CD14-positive monocyte (primary cell): ENCODE results near the gene IGF2R. TPM values are rescaled to one million over a fixed set of nuclear protein-coding genes. Genes with fewer than 3 reads are reported as not detected.

Source experiments
- DNase-seq, 3 donors: peaks; one replicate each; pipeline ENCODE4 v3.0.0-alpha.2; 2011 to 2022
- H2AFZ ChIP-seq: 2 replicates; pipeline ENCODE4 v1.6.0; 2012; ENCODE audit warnings: mild to moderate bottlenecking, low read depth, low read length, inconsistent platforms; ENCODE audit not compliant: insufficient read depth, poor library complexity, severe bottlenecking
- H3K27ac ChIP-seq, 2 donors: 1 replicate in 1 of 2; 2 replicates in 1 of 2; pipeline ENCODE4 v1.5.1; 2012 to 2013; ENCODE audit warnings: low read length in 2 of 2, control low read depth in 1 of 2, inconsistent platforms in 1 of 2, low read depth in 1 of 2, mild to moderate bottlenecking in 1 of 2
- H3K27me3 ChIP-seq, 2 donors: one replicate each; pipeline versions ENCODE4 v1.6.0 to v1.6.1; 2011 to 2013; ENCODE audit warnings: low read length in 2 of 2; ENCODE audit not compliant: control insufficient read depth in 2 of 2, insufficient read depth in 2 of 2
- H3K36me3 ChIP-seq, 2 donors: replicated peaks in 1 of 2; 1 replicate in 1 of 2; 2 replicates in 1 of 2; pipeline versions ENCODE4 v1.5.1 to v1.6.1; 2012 to 2013; ENCODE audit warnings: low read length in 2 of 2, control low read depth in 1 of 2, inconsistent platforms in 1 of 2, mild to moderate bottlenecking in 1 of 2; ENCODE audit not compliant: insufficient read depth in 2 of 2, control insufficient read depth in 1 of 2
- H3K4me1 ChIP-seq, 2 donors: 1 replicate in 1 of 2; 2 replicates in 1 of 2; pipeline versions ENCODE4 v1.5.1 to v1.6.1; 2012 to 2013; ENCODE audit warnings: low read length in 2 of 2, control low read depth in 1 of 2, inconsistent platforms in 1 of 2, mild to moderate bottlenecking in 1 of 2, moderate library complexity in 1 of 2; ENCODE audit not compliant: insufficient read depth in 2 of 2, control insufficient read depth in 1 of 2
- H3K4me2 ChIP-seq: replicated peaks from 2 replicates; pipeline ENCODE3; 2012; ENCODE audit warnings: low read length, moderate library complexity, mild to moderate bottlenecking; ENCODE audit not compliant: poor library complexity, severe bottlenecking; ENCODE audit errors: extremely low read depth
- H3K4me3 ChIP-seq, 3 experiments: fragments of 200-600 bp in 1 of 3; sonication (generic) in 1 of 3; replicated peaks in 1 of 3; 1 replicate in 2 of 3; 2 replicates in 1 of 3; pipeline ENCODE4 v1.5.1; 2011 to 2013; ENCODE audit warnings: low read length in 3 of 3, mild to moderate bottlenecking in 3 of 3, control low read depth in 2 of 3, low read depth in 2 of 3, inconsistent platforms in 1 of 3, moderate library complexity in 1 of 3
- H3K79me2 ChIP-seq: 2 replicates; pipeline ENCODE4 v1.6.0; 2012; ENCODE audit warnings: mild to moderate bottlenecking, control low read depth, inconsistent platforms, low read length, moderate library complexity; ENCODE audit not compliant: insufficient read depth
- H3K9ac ChIP-seq: 2 replicates; pipeline ENCODE4 v1.6.0; 2017; ENCODE audit warnings: low read length, mild to moderate bottlenecking; ENCODE audit not compliant: insufficient read depth, poor library complexity, severe bottlenecking
- H3K9me3 ChIP-seq, 2 donors: replicated peaks in 1 of 2; 1 replicate in 1 of 2; 2 replicates in 1 of 2; pipeline versions ENCODE4 v1.5.1 to v1.6.1; 2012 to 2013; ENCODE audit warnings: low read length in 2 of 2, control low read depth in 1 of 2; ENCODE audit not compliant: control insufficient read depth in 1 of 2, insufficient read depth in 1 of 2
- H4K20me1 ChIP-seq: 2 replicates; pipeline ENCODE4 v1.6.0; 2012; ENCODE audit warnings: mild to moderate bottlenecking, low read length, control low read depth, moderate library complexity; ENCODE audit not compliant: insufficient read depth
- H3K27ac Mint-ChIP-seq, 7 donors: one replicate each; pipeline ENCODE4 v1.8.0; 2020; ENCODE audit warnings: mild to moderate bottlenecking in 7 of 7, mixed read lengths in 7 of 7, moderate library complexity in 6 of 7, inconsistent platforms in 2 of 7
- H3K27me3 Mint-ChIP-seq, 3 donors: one replicate each; pipeline ENCODE4 v1.8.0; 2021 to 2022; ENCODE audit warnings: low read depth in 3 of 3, mild to moderate bottlenecking in 3 of 3, mixed read lengths in 3 of 3, moderate library complexity in 3 of 3, inconsistent platforms in 1 of 3
- H3K36me3 Mint-ChIP-seq, 2 donors: one replicate each; pipeline ENCODE4 v1.8.0; 2020; ENCODE audit warnings: mixed read lengths in 2 of 2, inconsistent platforms in 1 of 2, mild to moderate bottlenecking in 1 of 2
- H3K4me1 Mint-ChIP-seq: one replicate; pipeline ENCODE4 v1.8.0; 2020; ENCODE audit warnings: mild to moderate bottlenecking, mixed read lengths
- H3K4me3 Mint-ChIP-seq, 2 donors: one replicate each; pipeline ENCODE4 v1.8.0; 2020; ENCODE audit warnings: mild to moderate bottlenecking in 2 of 2, mixed read lengths in 2 of 2, moderate library complexity in 1 of 2
- H3K9me3 Mint-ChIP-seq, 7 donors: one replicate each; pipeline ENCODE4 v1.8.0; 2020 to 2022; ENCODE audit warnings: mixed read lengths in 7 of 7, mild to moderate bottlenecking in 6 of 7, moderate library complexity in 6 of 7, inconsistent platforms in 2 of 7
- CTCF ChIP-seq: fragments of 200-600 bp; IDR thresholded peaks from one replicate; pipeline ENCODE4 v1.8.0; 2022; ENCODE audit warnings: antibody characterized with exemption, mild to moderate bottlenecking
- WGBS: methylation state at CpG from one replicate; pipeline ENCODE4 v1.1.5; 2013; ENCODE audit warnings: missing lambda C conversion rate; ENCODE audit not compliant: insufficient coverage; 5-methylcytosine and 5-hydroxymethylcytosine counted together
- intact Hi-C, 2 donors: fragments of 100-400 bp; cut with micrococcal nuclease; formaldehyde crosslinking; loops; one replicate each; pipeline versions ENCODE4 v1.15.0 to v1.15.1; 2023
- polyA plus RNA-seq, 3 donors: library from polyadenylated mRNA; depleted of rRNA in 1 of 3; unstranded in 2 of 3; stranded (reverse) in 1 of 3; fragments of 300-500 nt in 2 of 3; fragments of >200 nt in 1 of 3; fragmentation: Illumina TruSeq in 2 of 3; gene quantifications; 1 replicate in 2 of 3; 2 replicates in 1 of 3; pipeline ENCODE4 v1.2.3, GENCODE V29; 2012 to 2021

Gene IGF2R
- polyA plus RNA-seq, 3 donors: 6.9 to 44.8 (median 8.2) TPM

DNA sequence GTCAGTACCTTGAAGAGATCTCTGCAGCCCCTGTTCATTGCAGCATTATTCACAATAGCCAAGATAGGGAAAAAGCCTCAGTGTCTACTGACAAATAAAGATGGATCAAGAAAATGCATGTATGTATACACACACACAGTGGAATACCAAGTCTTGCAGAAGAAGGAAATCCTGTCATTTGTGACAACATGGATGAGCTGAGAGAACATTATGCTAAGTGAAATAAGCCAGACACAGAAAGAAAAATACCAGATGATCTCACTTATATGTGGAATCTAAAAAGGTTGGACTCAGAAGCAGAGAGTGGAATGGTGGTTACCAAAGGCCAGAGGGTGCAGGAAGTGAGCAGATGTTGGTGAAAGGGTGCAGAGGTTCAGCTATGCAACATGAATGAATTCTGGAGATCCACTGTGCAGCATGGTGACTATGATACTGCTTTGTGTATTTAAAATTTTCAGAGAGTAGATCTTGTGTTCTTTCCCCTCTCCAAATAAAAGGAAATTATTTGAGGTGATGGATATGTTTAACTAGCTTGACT lies 141.8 kb downstream of the IGF2R start:
- Histone ChIP-seq H3K36me3 (peaks cover 5 to 37% of the 10 kb centered on the region in 2 donors), H4K20me1 (peaks cover 44% of the 10 kb centered on the region), H3K4me2 (no peak overlapping the region), H2AFZ (no peak overlapping the region), H3K79me2 (no peaks in the 10 kb centered on the region), H3K4me1 (no peaks in the 10 kb centered on the region), H3K9me3 (no peaks in the 10 kb centered on the region), H3K27me3 (no peaks in the 10 kb centered on the region), H3K27ac (no peak overlapping the region), H3K4me3 (no peak overlapping the region), H3K9ac (no peak overlapping the region)
- H3K4me3 Mint-ChIP-seq: no peak overlapping the region
- intact Hi-C loops: no loop called here
- no peak for DNase-seq
- TF ChIP-seq CTCF: no peak
- H3K36me3 Mint-ChIP-seq: peaks cover 28 to 30% of the 10 kb centered on the region in 2 donors
- peaks cover 0 to 9% (median 0%) of the 10 kb centered on the region in 7 donors for H3K9me3 Mint-ChIP-seq
- H3K27ac Mint-ChIP-seq: no peak overlapping the region
- peaks cover 0 to 5% (median 0%) of the 10 kb centered on the region in 3 donors for H3K27me3 Mint-ChIP-seq
- no peaks in the 10 kb centered on the region for H3K4me1 Mint-ChIP-seq

- Mint-ChIP-seq H3K4me3 (peak overlapping the region in 1 of 2 donors; percentile 16), H3K27me3 (peaks cover 0 to 9% (median 1%) of the 10 kb centered on the region in 3 donors), H3K27ac (peak overlapping the region in 1 of 7 donors; percentile 69), H3K36me3 (peaks cover 17 to 20% of the 10 kb centered on the region in 2 donors), H3K4me1 (no peaks in the 10 kb centered on the region), H3K9me3 (peaks cover 0 to 10% (median 4%) of the 10 kb centered on the region in 7 donors)
- intact Hi-C loops: no loop called here
- Histone ChIP-seq H3K9ac (no peak overlapping the region), H3K27me3 (no peaks in the 10 kb centered on the region), H3K4me3 (no peak overlapping the region), H4K20me1 (peaks cover 32% of the 10 kb centered on the region), H3K27ac (no peak overlapping the region), H3K4me2 (no peak overlapping the region), H3K79me2 (no peaks in the 10 kb centered on the region), H2AFZ (no peak overlapping the region), H3K4me1 (no peaks in the 10 kb centered on the region), H3K9me3 (peaks cover 0 to 7% of the 10 kb centered on the region in 2 donors), H3K36me3 (peaks cover 0 to 25% of the 10 kb centered on the region in 2 donors)
- TF ChIP-seq CTCF: no peak
- 95% methylated on average over 3 of the region's 4 CpGs for WGBS
- no peak for DNase-seq
Observed at GRCh38 chr6:160111806-160112205, 142.9 kb downstream of the IGF2R start.
